ENCODE results near the gene MACROD2.
"Not testable (repeated sequence)": the region's sequence is repeated elsewhere in the genome, so short reads cannot be mapped to it uniquely, and the experiment has no call there.

MACROD2 gene

GRCh38 chr20:15154070-15154469, 1158.8 kb downstream of the MACROD2 start:
- no peak for DNase-seq

DNA sequence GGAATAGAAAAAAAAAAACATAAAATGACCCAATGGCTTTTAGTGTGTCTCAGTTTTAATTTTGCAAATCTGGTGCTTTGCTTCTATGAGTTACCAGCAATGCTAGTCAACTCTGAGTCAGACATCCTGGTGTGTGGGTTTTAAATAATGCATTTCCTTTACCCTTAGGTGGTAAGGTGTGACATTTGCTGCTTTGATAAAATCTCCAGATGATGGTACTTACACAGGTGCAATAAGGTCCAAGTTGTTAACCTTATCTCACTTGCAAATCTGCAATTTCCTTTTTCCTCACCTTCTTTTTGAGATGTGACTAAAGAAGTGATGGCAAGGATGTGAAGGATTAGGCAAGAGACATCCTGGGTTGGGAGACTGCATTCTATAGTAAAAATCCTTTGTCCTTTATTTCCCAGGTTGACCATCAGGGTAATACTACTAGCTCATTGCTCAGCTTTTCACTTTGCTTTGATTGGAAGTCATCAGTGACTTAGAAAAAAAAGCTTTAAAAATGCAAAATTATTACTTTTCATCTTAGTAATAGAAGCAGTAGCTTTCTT, 1160.6 kb downstream of the MACROD2 start:
- no peak for DNase-seq

DNA sequence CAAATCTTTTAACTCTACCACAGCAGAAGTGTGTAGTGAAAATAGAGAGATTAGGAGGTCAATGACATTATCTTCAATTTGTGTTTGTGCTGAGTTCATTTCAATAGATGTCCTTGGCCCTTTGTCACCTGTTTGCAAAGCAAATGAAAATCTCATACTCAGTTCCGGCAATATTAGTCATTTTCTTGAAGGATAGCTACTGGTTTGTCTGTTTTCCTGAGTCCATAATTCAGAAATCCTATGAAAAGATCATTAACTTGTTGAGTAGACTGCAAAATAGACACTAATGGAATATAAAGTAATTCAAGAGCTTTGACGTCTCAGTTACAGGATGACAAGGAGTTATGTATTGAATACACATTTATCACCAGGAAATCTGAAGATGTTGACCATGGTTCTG, 1163.2 kb downstream of the MACROD2 start:
- no peak for DNase-seq

- no peak for DNase-seq
Measured at GRCh38 chr20:15162079-15162647, 1166.8 kb downstream of the MACROD2 start.

GRCh38 chr20:15163632-15164031, 1168.3 kb downstream of the MACROD2 start:
- DNase-seq: no peak

- DNase-seq: no peak
Measured at GRCh38 chr20:15164726-15165125, 1169.4 kb downstream of the MACROD2 start.

DNA sequence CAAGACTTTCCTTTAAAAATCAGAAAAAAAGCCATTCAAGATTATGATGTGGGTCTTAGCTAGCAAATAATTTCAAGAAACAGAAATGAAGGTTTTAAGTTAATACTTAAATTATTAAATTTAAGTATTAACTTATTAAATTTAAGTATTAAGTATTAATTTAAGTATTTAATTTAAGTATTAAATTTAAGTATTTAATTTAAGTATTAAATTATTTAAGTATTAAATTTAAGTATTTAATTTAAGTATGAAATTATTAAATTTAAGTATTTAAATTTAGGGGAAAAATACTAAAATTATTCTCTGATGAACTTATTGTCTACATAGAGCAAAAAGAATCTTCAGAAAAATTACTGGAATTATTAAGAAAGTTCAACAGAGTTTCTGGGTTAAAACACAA, 1171.4 kb downstream of the MACROD2 start:
- DNase-seq: no peak

- no peak for DNase-seq
Measured at GRCh38 chr20:15171016-15171415, 1175.7 kb downstream of the MACROD2 start.

DNA sequence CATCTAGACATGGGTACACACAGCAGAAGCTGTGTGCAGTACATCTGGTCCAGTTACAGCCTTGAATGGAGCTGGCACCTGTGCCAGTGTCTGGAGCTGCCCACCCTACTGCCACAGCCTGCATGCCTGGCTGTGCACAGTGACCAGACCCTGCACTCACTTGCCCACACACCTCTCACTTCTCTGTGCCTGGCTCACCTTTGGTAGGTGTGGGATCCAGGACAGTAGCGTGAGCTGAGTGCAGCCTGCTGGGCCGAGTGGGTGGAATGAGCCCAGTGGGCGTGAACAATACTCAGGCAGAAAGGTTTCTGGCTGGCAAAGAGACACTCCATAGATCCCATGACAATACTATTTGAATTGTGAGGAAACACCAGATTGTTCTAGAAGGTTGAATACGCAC, 1181.6 kb downstream of the MACROD2 start:
- DNase-seq: no peak

- DNase-seq: no peak
Measured at GRCh38 chr20:15178581-15178980, 1183.3 kb downstream of the MACROD2 start.

DNA sequence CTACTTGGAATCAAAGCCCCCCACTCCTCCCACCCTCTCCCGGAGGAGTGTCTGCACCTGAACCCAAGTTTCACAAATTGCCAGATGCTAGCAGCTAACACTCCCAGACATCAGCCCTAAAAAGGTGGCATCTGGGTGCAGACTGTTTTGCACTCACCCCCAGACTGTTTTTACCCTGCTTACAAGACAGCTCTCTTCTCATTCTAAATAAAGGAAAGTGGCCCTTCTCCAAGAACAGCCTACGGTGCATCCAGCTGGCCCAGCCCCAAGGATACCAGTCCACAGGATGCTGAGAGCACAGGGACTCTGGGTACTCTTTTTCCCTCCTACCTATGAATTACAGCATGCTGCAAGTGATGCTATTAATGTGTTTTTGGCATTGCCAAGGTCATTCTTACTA, 1184.1 kb downstream of the MACROD2 start:
- DNase-seq: no peak

- DNase-seq: no peak
Measured at GRCh38 chr20:15179781-15180180, 1184.5 kb downstream of the MACROD2 start.

GRCh38 chr20:15185322-15185721, 1190.0 kb downstream of the MACROD2 start:
- no peak for DNase-seq

GRCh38 chr20:15185913-15186312, 1190.6 kb downstream of the MACROD2 start:
- no peak for DNase-seq

DNA sequence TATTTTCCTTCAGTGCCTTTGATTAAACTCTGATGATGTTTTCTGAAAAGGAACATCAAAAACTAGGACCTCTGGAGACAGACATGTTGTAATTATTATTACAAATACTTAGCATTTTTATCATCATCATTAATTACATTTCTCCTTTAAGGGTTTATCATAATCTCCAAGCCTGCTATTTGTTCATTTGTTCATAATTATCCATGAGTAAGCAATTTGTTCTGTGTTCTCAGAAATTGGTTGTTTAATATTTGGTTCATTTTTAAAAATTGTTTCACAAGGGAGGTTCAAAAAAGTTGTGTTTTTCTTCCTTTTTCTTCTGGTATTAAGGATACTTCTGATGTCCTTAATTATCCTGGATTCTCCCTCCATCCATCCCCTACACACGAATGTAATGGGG, 1192.3 kb downstream of the MACROD2 start:
- DNase-seq: no peak

DNA sequence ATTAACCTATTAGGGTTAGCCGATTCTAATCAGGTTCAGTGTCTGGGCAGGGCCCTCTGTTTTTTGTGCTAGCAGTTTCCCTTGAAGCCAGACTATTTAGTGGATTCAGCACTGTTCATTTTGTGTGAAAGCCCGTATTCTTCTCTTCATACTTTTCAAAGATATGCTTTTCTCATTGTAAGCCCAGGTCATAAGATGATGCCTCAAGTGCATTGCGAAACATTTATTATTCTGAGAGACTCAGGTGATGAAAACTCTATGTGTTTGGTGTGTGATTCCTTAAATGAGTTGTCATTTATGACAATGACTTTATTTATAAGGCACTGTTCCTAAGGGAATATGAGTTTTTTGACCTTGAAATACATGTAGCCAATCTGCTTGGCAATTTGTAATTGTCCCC, 1193.1 kb downstream of the MACROD2 start:
- no peak for DNase-seq

DNA sequence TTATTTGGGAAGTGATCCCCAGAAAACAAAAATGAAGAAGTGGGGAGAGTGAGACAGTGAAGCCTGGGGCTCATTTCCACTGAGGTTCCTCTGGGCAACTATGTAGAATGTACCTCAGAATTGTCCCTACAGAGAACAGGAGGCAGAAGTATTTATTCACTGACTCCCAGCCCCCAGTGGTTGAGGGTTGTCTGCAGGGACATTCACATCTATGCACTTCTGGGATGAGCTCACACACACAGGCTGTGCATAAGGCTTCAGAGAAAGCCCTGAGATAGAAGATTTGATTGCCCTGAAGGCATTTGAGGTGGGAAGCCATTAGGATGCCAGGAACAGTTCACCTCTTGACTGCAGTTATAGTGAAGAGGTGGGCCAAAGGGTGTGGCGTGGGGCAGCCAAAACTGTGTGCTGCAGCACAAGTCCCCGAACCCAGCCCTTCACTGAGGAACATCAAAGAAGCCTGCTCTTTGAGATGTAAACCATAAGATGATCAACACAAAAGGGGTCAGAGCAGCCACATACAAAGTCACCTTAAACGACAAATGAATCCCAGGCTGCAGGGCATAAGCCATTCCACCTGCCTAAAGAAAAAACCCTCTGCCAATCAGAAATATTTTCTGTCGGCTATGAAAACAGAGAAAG, 1195.9 kb downstream of the MACROD2 start:
- no peak for DNase-seq

DNA sequence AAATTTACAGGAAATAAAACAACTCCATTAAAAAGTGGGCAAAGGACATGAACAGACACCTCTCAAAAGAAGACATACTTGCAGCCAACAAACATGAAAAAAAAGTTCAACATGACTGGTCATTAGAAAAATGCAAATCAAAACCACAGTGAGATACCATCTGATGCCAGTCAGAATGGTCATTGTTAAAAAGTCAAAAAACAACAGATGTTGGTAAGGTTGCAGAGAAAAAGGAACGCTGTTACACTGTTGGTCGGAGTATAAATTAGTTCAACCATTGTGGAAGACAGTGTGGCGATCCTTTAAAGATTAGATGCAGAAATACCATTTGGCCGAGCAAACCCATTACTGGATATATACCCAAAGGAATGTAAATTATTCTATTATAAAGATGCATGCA, 1200.1 kb downstream of the MACROD2 start:
- DNase-seq: no peak

GRCh38 chr20:15196547-15197255, 1201.4 kb downstream of the MACROD2 start:
- no peak for DNase-seq

DNA sequence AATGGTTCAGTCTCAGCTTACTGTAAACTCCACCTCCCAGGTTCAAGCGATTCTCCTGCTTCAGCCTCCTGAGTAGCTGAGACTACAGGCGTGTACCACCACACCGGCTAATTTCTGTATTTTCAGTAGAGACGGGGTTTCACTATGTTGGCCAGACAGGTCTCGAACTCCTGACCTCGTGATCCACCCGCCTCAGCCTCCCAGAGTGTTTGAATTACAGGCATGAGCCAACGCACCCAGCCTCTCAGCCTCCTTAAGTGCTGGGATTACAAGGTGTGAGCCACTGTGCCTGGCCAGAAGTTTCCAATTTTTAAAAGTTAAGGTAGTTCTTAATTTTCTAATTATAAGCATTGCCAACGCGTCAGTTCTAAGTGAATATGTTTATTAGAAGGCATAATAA, 1202.7 kb downstream of the MACROD2 start:
- DNase-seq: not testable (repeated sequence)

- DNase-seq: no peak
Measured at GRCh38 chr20:15199698-15200097, 1204.4 kb downstream of the MACROD2 start.

GRCh38 chr20:15200147-15200565, 1204.8 kb downstream of the MACROD2 start:
- DNase-seq: no peak

DNA sequence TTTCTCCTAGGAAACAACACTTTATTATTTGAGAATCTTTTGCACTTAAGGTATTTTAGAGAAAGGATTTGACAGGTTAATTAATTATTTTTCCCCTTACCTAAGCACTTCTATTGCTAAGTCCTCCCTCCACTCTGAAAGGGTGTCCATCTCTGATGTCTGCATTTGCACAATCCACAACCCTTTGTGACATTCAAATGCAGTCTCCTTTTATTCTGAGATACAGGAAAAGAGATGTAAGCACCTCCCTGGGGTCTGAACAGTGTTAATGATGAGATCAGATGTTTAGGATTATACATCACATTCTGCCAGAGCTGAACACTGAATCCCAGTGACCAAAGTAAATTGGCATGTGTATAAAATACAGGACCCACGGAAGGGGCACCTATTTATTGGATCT, 1206.3 kb downstream of the MACROD2 start:
- DNase-seq: no peak

GRCh38 chr20:15204234-15204633, 1208.9 kb downstream of the MACROD2 start:
- DNase-seq: no peak

Data from NCI-H82 (cell line).